ENCODE results near the gene SHLD1.

DNA sequence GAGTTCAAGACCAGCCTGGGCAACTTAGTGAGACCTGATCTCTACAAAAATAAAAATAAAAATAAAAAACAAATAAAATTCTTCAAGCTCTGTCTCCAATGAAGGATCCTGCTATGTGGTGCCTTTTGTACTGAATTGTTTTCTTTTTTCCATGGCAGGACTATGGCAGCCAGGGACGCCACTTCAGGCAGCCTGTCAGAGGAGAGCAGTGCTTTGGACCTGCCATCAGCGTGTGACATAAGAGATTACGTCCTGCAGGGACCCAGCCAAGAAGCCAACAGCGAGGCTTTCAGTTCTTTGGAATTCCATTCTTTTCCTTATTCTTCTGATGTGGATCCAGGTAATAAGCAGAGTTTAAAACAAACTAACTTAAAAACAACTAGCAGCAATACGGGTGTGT, 22.5 kb downstream of the SHLD1 start:
- TF ChIP-seq, protein P1, sequence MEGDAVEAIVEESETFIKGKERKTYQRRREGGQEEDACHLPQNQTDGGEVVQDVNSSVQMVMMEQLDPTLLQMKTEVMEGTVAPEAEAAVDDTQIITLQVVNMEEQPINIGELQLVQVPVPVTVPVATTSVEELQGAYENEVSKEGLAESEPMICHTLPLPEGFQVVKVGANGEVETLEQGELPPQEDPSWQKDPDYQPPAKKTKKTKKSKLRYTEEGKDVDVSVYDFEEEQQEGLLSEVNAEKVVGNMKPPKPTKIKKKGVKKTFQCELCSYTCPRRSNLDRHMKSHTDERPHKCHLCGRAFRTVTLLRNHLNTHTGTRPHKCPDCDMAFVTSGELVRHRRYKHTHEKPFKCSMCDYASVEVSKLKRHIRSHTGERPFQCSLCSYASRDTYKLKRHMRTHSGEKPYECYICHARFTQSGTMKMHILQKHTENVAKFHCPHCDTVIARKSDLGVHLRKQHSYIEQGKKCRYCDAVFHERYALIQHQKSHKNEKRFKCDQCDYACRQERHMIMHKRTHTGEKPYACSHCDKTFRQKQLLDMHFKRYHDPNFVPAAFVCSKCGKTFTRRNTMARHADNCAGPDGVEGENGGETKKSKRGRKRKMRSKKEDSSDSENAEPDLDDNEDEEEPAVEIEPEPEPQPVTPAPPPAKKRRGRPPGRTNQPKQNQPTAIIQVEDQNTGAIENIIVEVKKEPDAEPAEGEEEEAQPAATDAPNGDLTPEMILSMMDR (IDR thresholded peaks at IDR 0.05): no peak
- no peak for TF ChIP-seq POLR2A (IDR thresholded peaks at IDR 0.05)

Measured in lower leg skin (tissue), 3 donors.